Renal pelvis (tissue), 4 donors: Measurements from ENCODE around the gene B4GALT6. TPM values are rescaled to one million over a fixed set of nuclear protein-coding genes. Genes with fewer than 3 reads are reported as not detected.

ENCODE experiments used
- DNase-seq: peaks from one replicate; pipeline ENCODE4 v3.0.0-alpha.2; 2013
- polyA plus RNA-seq, 3 donors: library from polyadenylated mRNA; unstranded; fragments of 120-200 nt; gene quantifications; one replicate each; pipeline ENCODE4 v1.2.1, GENCODE V29; 2013; ENCODE audit not compliant: insufficient read length in 3 of 3

Gene B4GALT6
- polyA plus RNA-seq, 3 donors: 13.8 to 19.7 (median 15.5) TPM

DNA sequence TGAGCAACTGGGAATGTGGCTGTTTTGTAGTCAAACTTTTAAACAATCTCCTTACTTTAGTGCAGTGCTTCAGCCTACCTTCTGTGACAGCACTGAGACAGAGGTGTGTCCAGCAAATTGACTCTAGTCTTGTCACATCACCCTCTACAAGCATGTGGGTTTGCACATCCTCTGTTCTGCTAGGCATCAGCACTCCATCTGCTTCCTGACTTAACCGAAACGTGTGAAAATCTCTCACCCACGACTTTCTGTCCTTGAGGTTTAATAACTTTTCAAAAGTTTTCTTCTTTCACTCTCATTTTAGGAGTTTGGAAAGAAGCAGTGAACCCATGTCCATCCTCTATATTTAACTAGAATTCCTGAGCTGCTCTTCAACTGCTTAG, 50.1 kb downstream of the B4GALT6 start:
- DNase-seq: no peak

DNA sequence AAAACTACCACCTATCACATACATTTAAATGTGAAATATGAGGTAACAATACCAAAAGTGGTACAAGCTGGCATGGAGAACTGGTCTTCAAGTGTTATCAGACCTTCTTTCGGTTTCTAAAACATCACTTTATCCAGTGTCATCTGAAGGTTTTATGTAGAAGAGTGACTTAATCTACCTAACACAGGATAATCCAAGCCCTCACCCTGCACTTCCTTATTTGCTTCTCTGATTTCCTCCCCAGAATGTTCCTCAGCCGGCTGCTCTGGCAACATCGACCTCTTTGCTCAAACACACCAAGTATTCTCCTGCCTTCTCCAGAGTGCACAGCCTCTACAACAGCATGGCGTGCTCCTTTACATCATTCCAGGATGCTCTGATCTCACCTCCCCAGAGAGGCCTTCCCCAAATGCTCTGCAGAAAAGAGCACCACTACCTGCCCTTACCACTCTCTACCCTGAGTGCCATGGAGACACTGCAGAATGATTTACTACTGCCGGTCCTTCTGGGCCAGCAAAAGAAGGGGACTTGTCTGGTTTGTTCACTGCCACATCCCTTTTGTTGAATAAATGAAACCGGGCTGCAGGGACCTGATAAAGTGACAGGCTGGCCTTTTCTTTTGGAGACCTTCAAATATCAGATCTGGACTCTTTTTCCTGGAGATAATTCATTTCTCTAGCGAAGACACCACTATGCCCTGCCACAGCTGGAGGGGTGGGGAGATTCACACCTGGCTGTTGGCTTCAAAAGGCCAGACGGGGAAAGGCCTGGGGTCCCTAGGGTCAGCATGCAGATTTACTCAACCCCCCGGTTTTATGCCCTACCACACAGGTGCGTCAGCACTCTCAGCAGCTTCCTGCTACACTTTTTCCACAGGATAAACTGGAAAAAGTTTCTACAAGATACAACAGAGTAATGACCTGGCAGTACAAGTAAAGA, 50.7 kb downstream of the B4GALT6 start:
- DNase-seq: no peak

DNA sequence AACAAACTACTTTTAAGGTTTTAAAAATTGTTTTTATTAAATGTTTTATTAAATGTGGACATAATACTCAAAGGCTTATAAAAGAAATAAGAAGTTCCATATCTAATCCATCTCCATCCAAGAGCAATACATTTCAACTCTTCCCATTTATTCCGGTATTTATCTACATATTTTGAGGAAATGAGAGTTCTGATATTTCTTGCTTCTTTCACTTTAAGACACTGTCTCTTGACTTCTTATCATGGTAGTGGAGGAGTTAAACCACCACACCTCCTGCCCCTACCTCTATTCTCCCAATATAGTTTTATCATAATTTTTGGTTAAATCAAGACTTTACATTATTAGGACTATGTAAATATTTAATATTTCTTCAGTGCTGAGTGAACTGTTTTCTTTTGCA, 52.0 kb downstream of the B4GALT6 start:
- no peak for DNase-seq

DNA sequence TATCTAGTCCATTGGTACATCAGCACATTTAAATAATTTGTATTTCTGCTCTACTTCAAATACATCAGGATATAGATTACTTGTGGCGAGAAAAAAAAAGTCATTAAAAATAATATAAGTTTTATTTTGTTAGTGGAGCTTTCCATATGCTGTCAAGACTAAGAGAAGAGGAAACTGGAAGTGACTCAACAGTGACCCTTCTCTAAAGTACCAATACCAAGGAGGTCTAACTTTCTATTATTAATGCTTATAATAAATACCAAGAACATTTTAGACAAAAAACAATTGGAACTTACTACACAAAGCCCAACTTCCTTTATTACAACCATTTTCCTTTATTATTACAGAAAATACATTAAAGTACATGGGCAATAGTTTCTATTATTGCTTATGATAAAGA, 52.9 kb downstream of the B4GALT6 start:
- no peak for DNase-seq

DNA sequence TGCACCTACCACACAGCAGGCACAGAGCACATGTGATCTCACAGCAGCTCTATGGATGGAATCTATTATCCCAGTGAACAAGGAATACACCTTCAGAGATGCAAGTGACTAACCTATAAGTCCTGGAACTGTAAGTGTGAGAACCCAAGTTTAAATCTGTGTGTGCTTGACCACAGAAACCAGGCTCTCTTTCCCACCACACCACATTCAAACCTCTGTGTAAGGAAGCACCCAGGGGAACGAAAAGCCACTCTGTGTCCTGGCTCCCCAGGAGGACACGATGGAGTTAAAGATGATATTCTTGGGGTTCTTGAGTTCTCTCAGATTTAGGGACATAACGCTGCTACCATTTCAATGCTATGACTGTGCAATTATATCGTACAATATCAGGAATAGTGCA, 53.8 kb downstream of the B4GALT6 start:
- no peak for DNase-seq

DNA sequence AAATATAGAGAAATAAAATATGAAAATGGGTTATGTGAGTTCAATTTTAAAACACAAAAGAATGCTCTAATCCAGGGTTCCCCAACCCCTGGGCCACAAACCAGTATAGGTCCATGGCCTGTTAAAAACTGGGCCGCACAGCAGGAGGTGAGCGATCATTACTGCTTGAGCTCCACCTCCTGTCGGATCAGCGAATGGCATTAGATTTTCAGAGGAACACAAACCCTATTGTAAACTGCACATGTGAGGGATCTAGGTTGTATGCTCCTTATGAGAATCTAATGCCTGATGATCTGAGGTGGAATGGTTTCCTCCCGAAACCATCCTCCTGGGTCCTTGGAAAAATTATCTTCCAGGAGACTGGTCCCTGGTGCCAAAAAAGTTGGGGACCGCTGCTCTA, 58.0 kb downstream of the B4GALT6 start:
- no peak for DNase-seq

DNA sequence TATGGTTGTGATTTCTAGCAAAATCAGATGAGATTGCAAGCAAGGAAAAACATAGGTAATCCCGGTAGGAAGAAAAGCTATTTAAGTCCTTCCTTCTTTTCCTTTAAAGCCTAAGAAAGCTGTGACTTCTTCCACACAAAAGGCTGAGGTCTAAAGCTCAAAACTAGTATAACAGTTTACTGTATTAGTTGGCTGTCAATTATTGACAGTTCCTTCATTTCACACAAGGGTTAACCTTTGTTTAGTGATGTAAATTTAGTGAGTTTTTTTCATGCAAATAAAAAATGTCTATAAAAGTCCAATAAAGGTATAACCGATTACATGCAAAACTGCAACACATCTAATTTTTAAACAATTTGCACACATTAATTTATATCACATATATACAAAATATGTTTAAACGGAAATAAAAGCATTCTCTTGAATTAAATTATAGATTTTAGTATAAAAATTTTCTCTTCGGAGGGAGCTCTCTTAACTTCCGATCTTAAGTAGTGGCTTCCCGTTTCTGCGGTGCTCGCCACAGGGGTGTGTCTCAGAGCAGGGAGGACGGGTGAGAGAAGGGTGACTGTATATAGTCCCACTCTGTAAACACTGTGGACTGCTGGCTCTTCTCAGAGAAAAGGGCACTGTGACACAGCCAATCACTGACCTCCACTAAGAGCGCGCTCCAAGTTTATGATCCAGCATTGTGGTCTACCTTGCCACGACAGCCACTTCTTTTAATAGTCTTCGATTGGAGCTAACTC, 59.3 kb downstream of the B4GALT6 start:
- no peak for DNase-seq

DNA sequence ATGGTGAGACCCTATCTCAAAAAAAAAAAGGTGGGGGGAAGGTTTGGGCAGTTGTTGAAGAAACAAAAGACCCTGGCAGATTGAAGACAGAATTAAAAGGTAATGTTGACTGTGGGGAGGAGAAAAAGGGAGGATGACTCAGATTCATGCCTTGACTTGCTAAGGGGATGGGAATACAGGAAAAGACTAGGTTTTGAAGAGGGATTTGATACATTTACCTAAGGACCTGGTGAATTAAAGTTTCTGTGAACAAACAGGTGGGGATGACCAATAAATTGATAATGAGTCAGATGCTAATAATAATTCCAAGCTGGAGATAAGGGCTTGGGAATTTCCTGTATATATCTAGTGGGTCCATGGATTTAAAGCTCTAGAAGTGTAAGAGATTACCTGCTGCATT, 65.1 kb downstream of the B4GALT6 start:
- DNase-seq: no peak

DNA sequence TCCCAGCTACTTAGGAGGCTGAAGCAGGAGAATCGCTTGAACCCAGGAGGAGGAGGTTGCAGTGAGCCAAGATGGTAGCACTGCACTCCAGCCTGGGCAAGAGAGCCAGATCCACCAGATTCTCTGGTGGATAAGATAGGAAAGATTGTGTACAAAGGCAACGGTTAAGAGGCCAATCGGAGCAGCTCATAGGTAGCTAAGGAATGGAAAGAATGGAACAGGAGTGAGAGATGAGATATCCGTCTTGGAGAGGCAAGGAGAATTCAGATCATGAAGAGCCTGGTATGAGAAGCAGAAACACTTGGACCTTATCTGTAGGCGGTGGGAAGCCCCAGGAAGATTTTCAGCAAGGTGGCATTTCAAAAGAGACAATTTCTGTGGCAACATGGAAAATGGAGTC, 65.6 kb downstream of the B4GALT6 start:
- DNase-seq: no peak

DNA sequence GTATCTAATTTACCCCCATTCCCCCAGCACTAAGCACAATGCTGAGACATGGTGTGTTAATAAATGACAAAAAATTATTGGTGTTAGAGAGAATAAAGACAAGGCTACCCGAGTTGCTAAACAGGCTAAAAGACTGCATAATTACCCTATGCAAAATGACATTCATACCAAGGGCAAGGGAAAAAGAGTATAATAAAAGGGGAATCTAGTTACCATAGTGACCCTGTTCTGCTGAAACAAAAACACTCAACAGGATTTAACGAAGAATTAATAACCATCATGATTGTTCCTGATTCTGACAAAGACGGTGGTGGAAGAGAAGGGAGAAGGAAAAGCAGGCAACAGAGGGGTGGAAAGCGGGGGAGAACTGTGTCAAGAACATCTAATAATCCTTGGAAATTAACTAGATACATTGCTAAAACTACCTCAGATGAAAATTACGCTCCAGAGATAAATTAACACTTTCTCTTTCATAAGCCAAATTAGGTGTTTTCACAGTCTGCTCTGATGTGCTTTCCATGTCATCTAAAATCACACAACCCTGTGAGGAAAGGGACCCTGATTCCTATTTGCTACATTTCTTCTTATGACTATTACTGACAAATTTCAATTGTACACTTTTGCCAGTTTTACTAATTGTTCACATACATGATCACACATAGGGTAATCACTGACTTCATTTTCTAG, 67.2 kb downstream of the B4GALT6 start:
- DNase-seq: no peak

DNA sequence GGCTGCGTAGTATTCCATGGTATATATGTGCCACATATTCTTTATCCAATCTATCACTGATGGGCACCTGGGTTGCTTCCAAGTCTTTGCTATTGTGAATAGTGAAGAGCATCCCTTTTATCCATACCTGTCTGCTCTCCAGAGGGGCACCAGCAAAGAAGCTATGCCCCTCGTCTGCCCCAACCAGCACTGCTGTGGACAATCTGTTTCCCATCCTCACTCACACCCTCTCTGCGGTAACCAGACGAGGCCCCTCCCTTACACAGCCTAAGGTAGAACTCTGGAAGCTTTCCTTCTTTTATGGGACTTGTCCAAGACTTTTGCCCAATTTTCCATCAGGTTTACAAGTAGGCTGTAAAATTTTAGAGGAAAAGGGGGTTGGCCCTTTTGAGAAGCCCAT, 67.8 kb downstream of the B4GALT6 start:
- DNase-seq: no peak

DNA sequence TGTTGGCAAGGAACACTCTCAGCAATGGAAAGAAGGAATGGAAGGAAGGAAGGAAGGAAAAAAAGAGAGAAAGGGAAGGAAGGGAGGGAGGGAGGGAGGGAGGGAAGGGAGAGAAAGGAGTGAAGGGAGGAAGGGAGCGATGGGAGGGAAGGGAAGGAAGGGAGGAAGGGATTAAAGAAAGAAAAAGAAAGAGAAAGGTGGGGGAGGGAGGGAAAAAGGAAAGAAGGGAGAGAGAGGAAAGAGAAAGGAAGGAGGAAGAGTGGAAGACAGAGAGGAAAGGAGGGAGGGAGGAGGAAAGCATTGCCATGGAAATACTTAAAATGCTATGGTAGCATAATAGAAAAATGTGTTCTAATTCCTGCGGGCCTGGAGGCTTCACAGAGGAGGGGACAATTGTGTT, 70.3 kb downstream of the B4GALT6 start:
- no peak for DNase-seq

DNA sequence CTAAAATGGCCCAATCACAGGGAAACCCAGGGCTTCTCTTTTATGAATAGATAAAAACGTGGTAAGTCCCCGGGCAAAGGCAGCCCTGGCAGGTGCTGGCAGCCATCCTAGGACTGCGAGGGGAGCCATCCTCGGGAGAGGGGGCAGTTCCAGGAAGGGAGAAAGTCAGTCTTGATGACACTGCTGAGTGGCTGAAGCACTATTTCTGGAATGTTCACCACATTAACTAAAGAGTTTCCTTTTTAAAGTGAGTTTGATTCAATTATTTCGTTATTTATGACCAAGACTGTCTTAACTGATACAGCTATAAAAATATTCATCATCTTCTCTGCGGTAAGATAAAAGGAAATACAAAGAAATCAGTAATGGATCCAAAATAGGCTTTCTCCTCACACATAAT, 72.3 kb downstream of the B4GALT6 start:
- DNase-seq: no peak

DNA sequence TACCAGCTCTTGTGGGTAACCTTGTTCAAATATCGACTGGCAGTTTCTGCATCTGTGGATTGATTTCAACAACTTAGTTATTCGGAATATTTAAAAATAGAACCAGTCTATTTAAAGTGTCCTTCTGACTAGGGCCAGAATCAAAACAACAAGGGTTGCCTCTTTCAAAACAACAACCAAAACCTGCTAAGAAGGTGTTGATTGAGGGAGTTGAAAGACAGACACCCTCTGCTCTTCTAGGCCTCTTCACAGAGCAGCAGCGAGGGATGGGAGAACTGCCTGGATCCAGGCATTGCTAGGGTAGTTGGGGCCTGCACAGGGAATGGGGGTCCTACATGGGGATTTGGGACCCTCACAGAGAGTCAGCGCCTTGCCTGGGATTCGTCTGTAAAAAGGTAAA, 72.9 kb downstream of the B4GALT6 start:
- no peak for DNase-seq

DNA sequence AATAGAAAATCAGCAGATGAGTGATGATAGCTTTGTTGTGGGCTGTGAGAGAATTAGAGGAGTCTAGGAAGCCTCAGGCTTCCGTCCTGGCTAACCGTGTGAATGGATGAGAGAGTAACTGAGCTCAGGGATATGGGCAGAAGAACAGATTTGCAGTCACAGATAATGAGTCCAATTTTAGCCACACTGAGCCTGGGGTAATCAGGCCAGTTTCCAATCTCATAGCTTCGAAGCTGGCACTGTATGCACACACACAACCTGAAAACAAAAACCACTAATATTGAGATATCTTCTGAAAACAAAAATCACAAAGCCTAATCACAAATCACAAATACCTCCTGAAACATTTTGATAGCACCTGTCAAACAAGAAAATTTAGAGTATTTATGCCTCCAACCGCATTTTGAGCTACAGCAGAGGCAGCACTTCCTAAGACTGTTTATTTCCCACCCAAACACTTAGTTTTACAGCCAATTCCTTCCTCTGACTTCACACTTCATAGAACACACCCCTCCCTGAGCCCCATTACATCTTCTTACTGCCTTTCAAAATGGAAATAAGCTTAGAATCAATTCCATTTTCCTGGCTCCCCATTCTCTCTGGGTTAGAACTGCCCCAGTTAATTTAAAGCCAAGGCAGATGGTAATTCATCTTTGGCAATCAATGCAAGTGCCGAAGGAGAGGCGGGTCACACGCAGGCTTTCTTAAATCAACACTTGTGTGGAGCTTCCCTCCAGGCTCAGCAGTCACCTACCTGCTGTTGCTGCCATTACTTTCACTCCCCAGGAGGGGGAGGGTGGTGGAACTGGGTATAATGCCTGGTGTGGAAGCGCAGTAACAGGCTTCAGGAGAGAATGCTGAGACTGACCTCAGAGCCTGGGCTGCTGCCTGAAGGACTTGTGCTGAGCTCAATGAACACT, 73.8 kb downstream of the B4GALT6 start:
- DNase-seq: no peak

DNA sequence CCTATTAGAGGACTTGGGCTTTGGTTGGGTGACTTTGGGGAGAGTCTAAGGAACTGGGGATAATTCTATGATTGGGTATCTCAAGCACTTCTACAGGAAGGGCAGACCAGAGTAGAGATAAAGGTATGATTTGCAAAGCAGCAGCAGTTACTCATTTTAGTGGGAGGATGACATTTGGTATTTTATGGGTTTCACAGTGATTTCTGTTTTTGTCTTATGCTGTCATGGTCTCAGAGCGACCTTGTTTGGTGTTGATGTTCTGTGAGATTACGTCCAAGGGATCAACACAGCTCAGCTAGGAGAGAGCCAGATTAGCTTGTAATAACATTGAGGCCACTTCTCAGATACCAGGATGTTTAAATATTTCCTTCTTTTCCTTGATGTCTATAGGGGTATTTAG, 74.5 kb downstream of the B4GALT6 start:
- DNase-seq: no peak

DNA sequence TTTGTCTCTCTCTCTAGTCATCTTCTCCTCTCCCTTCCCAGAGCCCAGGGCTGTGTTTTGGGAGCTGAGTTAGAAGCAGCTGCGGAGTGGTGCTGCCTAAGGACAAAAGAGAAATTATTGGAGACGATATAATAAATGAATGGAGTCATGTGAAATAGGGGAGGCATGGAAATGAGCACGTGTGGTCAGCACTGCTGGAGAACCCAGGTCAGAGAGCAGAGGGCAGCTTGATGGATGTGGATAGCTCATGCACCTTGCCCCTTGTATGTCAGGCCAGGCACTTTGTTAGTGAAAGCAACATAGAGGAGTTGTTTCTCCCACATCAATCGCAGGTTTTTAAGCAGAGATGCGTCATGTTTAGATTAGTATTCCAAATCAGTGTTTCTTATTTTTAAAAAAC, 77.0 kb downstream of the B4GALT6 start:
- DNase-seq: no peak

DNA sequence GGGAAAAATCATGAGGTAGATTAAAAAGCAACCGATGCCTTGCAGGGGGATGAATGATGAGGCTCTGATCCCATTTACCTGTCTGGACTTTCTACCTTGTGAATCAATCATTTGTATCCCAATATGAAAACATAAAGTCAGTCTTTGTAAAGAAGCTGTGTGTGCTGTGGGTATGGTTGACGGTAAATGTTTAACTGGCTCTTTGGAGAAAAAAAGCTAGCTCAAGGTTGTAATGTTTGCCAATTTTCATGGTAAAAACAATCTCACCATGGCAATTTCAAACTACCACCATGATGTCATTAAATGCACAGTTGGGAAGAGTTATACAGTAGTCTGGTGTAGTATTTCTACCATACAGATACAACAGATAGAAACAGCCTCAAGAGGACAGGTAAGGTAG, 78.1 kb downstream of the B4GALT6 start:
- DNase-seq: no peak

DNA sequence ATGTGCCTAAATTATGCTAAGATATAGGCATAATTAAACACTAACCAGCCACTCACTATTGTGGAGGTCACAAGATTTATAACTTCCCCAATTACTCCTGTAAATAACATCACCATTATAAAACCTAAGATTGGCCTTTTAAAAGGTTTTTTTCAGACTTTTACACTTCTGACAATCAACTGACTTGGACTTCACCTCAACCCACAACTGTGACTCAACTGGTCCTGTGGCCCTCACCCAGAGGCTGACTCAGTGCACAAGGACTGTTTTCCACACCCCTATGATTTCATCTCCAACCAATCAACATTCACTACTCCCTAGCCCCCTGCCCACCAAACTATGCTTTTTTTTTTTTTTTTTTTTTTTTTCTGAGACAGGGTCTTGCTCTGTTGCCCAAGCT, 81.1 kb downstream of the B4GALT6 start:
- DNase-seq: no peak

DNA sequence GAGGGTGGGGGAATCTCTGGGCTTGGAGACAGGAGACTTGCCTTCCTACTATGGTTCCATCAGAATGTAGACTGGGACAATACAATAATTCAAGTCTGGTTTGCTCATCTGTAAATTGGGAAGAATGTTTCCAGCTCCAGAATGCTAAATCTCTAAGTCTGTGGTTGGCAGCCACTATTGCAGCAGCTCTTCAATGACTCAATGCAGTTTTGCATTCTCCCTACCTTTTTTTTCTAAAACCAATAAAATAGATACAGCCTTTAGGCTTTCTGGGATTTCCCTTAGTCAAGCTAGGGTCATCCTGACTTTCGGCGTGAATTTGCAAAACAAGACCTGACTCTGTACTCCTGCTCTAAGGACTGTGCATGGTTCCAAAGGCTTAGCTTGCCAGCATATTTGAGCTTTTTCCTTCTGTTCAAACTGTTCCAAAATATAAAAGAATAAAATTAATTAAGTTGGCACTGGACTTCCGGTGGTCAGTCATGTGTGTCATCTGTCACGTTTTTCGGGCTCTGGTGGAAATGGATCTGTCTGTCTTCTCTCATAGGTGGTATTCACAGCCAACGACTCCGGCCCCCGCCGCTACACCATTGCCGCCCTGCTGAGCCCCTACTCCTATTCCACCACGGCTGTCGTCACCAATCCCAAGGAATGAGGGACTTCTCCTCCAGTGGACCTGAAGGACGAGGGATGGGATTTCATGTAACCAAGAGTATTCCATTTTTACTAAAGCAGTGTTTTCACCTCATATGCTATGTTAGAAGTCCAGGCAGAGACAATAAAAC, 86.2 kb downstream of the B4GALT6 start:
- no peak for DNase-seq
